HepG2 (cell line): ENCODE results near the gene SF3B5. TPM values are rescaled to one million over a fixed set of nuclear protein-coding genes. Genes with fewer than 3 reads are reported as not detected.
A peak's percentile ranks its signal among the peaks of the same experiment; 100 is the strongest.

Experiments
- ATAC-seq: fragments of 200-7000 bp; cut with Tn5 transposase; 3 replicates; pipeline ENCODE4 v1.9.1; 2020; ENCODE audit warnings: mild to moderate bottlenecking, moderate library complexity
- Bru-seq: library from RNA; stranded (reverse); fragments of 400-500 nt; gene quantifications from one replicate; lab custom pipeline; 2021; lab: Mats Ljungman, UMichigan
- BruChase-seq, 2 experiments: library from RNA; stranded (reverse); fragments of 400-500 nt; gene quantifications; one replicate each; lab custom pipeline; 2021; lab: Mats Ljungman, UMichigan
- BruUV-seq: library from RNA; stranded (reverse); fragments of 400-500 nt; replicated peaks from 2 replicates; lab custom pipeline; 2021; lab: Mats Ljungman, UMichigan
- CTCF ChIA-PET: fragments of 300-600 bp; formaldehyde crosslinking; extraction: SDS; loops from one replicate; lab custom pipeline; 2021; ENCODE audit warnings: low total read pairs, inconsistent platforms, low intra/inter-chr PET ratio; lab: Yijun Ruan, JAX
- POLR2A ChIA-PET: fragments of 350-600 bp; sonication (Branson Sonifier 250); formaldehyde crosslinking; loops from one replicate; lab custom pipeline; 2020; ENCODE audit warnings: antibody characterized with exemption, inconsistent platforms; lab: Yijun Ruan, JAX
- DNase-seq: peaks from one replicate; pipeline ENCODE4 v3.0.0-alpha.2; 2015; ENCODE audit warnings: low spot score
- FAIRE-seq: peaks from 3 replicates; lab custom pipeline; 2011; peaks lifted over from hg19 to GRCh38; lab: Jason Lieb, UNC
- H2AFZ ChIP-seq: one replicate; pipeline ENCODE4 v1.6.1; 2011; ENCODE audit warnings: low read length, inconsistent platforms
- H3K27ac ChIP-seq: fragments of 300-600 bp; 3 replicates; pipeline ENCODE4 v1.8.0; 2011; ENCODE audit warnings: mixed run types, mild to moderate bottlenecking, mixed read lengths, low read length, inconsistent platforms; ENCODE audit not compliant: insufficient read depth; ENCODE audit errors: extremely low read length
- H3K27me3 ChIP-seq, 2 experiments: fragments of 200-600 bp in 1 of 2; 2 replicates in 1 of 2; 3 replicates in 1 of 2; pipeline versions ENCODE4 v1.6.0 to v1.8.0; 2011; ENCODE audit warnings: low read length in 2 of 2, mild to moderate bottlenecking in 2 of 2, moderate library complexity in 2 of 2, inconsistent platforms in 1 of 2; ENCODE audit not compliant: insufficient read depth in 2 of 2, control insufficient read depth in 1 of 2
- H3K36me3 ChIP-seq, 2 experiments: fragments of 200-600 bp in 1 of 2; replicated peaks in 1 of 2; 2 replicates in 1 of 2; 3 replicates in 1 of 2; pipeline versions ENCODE4 v1.5.1 to v1.8.0; 2011; ENCODE audit warnings: low read length in 2 of 2, inconsistent platforms in 1 of 2; ENCODE audit not compliant: insufficient read depth in 2 of 2, control insufficient read depth in 1 of 2
- H3K4me1 ChIP-seq: 2 replicates; pipeline ENCODE4 v1.5.1; 2012; ENCODE audit warnings: low read length, inconsistent platforms; ENCODE audit not compliant: insufficient read depth
- H3K4me2 ChIP-seq: 2 replicates; pipeline ENCODE4 v1.6.0; 2011; ENCODE audit warnings: low read depth, low read length, inconsistent platforms
- H3K4me3 ChIP-seq, 3 experiments: fragments of 200-600 bp in 1 of 3; sonication (generic), shearing (Covaris generic) in 1 of 3; replicated peaks in 1 of 3; 2 replicates each; pipeline ENCODE4 v1.5.1; 2011 to 2016; ENCODE audit warnings: low read length in 3 of 3, inconsistent platforms in 2 of 3, low read depth in 2 of 3, mild to moderate bottlenecking in 2 of 3, control low read depth in 1 of 3, mixed read lengths in 1 of 3; ENCODE audit not compliant: insufficient read depth in 1 of 3
- H3K79me2 ChIP-seq: one replicate; pipeline ENCODE4 v1.6.1; 2011; ENCODE audit warnings: low read length, inconsistent platforms; ENCODE audit not compliant: insufficient read depth
- H3K9ac ChIP-seq: 2 replicates; pipeline ENCODE4 v1.6.0; 2011; ENCODE audit warnings: mild to moderate bottlenecking, low read depth, low read length, inconsistent platforms; ENCODE audit not compliant: insufficient read depth
- H3K9me3 ChIP-seq: 2 replicates; pipeline ENCODE4 v1.5.1; 2012; ENCODE audit warnings: mild to moderate bottlenecking, low read length
- H4K20me1 ChIP-seq: 2 replicates; pipeline ENCODE4 v1.6.0; 2011; ENCODE audit warnings: inconsistent platforms, mild to moderate bottlenecking, low read length, moderate library complexity; ENCODE audit not compliant: insufficient read depth
- CSRNP1 ChIP-seq: sonication (generic); formaldehyde crosslinking; IDR thresholded peaks from 2 replicates; pipeline ENCODE4 v1.8.1; 2023; ENCODE audit warnings: mild to moderate bottlenecking, missing genetic modification reagents
- MAX ChIP-seq: IDR thresholded peaks from 2 replicates; pipeline ENCODE4 v1.6.1; 2012; ENCODE audit warnings: inconsistent platforms
- NR0B2 ChIP-seq: sonication (generic); formaldehyde crosslinking; IDR thresholded peaks from 2 replicates; pipeline ENCODE4 v1.4.0; 2020; ENCODE audit warnings: mild to moderate bottlenecking, missing genetic modification reagents
- RFX3 ChIP-seq: IDR thresholded peaks from 2 replicates; pipeline ENCODE4 v1.6.1; 2016; ENCODE audit warnings: missing biosample characterization, missing genetic modification reagents
- SPEN ChIP-seq: sonication (generic); formaldehyde crosslinking; IDR thresholded peaks from 2 replicates; pipeline ENCODE4 v1.5.1; 2020; ENCODE audit warnings: low read depth, mild to moderate bottlenecking, missing genetic modification reagents
- ZNF276 ChIP-seq: sonication (generic); formaldehyde crosslinking; IDR thresholded peaks from 2 replicates; pipeline ENCODE4 v1.4.0; 2020; ENCODE audit warnings: mild to moderate bottlenecking, low read depth, missing genetic modification reagents
- ZNF335 ChIP-seq: sonication (generic); formaldehyde crosslinking; IDR thresholded peaks from 2 replicates; pipeline ENCODE4 v1.4.0; 2020; ENCODE audit warnings: missing genetic modification reagents
- ZNF574 ChIP-seq: sonication (generic); formaldehyde crosslinking; IDR thresholded peaks from 2 replicates; pipeline ENCODE4 v1.4.0; 2020; ENCODE audit warnings: missing genetic modification reagents
- WGBS: methylation state at CpG from one replicate; pipeline ENCODE4 v1.1.6; 2017; ENCODE audit warnings: low lambda C conversion rate; 5-methylcytosine and 5-hydroxymethylcytosine counted together
- in situ Hi-C: cut with HindIII; loops from 2 replicates; pipeline ENCODE4 v1.10.0; 2017; ENCODE audit warnings: low pct_unique_long_range_greater_than_20kb; ENCODE audit not compliant: extremely low pct_ligation_motif_present
- intact Hi-C: fragments of 100-400 bp; cut with micrococcal nuclease; formaldehyde crosslinking; loops from one replicate; pipeline ENCODE4 v1.10.0; 2022; ENCODE audit not compliant: unreplicated experiment
- long read RNA-seq, 2 experiments: library from RNA in 1 of 2; library from polyadenylated mRNA in 1 of 2; stranded (forward) in 1 of 2; unstranded in 1 of 2; transcript quantifications; one replicate each; pipeline ENCODE4 v2.0.0, GENCODE V29; 2019 to 2022
- polyA minus RNA-seq, 3 experiments: library from RNA; depleted of rRNA, polyadenylated mRNA; stranded (reverse); fragments of >200 nt; gene quantifications; 2 replicates each; pipeline ENCODE4 v1.2.3, GENCODE V29; 2011; ENCODE audit warnings: low replicate concordance in 1 of 3
- polyA plus RNA-seq, 8 experiments: library from polyadenylated mRNA; depleted of rRNA in 3 of 8; stranded (reverse) in 7 of 8; unstranded in 1 of 8; fragments of >200 nt; fragmentation: Illumina TruSeq in 4 of 8; extraction: Trizol in 4 of 8; gene quantifications; 2 replicates each; pipeline versions ENCODE4 v1.2.1 to v1.2.3, GENCODE V29; 2011 to 2016; ENCODE audit warnings: low read depth in 4 of 8, missing spikeins in 1 of 8, mixed read lengths in 1 of 8; ENCODE audit not compliant: insufficient read depth in 1 of 8
- total RNA-seq, 5 experiments: library from RNA; depleted of rRNA; stranded (reverse); fragments of >200 nt; fragmentation: Illumina TruSeq; extraction: Trizol; gene quantifications; 2 replicates each; pipeline ENCODE4 v1.2.3, GENCODE V29; 2016; ENCODE audit warnings: low read depth in 1 of 5

SF3B5 gene
- total RNA-seq (2016; rRNA removed; fragmentation: Illumina TruSeq; extraction: Trizol) (263 and 346 TPM in 2 replicates), polyA plus RNA-seq (2011; rRNA removed) (292 and 294 TPM in 2 replicates), polyA minus RNA-seq (2011; rRNA and poly(A)+ RNA removed; ENCODE audit: low replicate concordance) (275 and 292 TPM in 2 replicates), Bru-seq, nascent RNA (percentile 96 among the genes with signal in this experiment), BruChase-seq, experiment 1, labeled RNA remaining after a 6-hour chase (percentile 99 among the genes with signal in this experiment), BruChase-seq, experiment 2, labeled RNA remaining after a 2-hour chase (percentile 98 among the genes with signal in this experiment)
- total RNA-seq (2016; cell fraction: cytosol; rRNA removed; fragmentation: Illumina TruSeq; extraction: Trizol; ENCODE audit: low read depth), result 104 and 124 TPM in 2 replicates
- 265 and 405 TPM in 2 replicates for total RNA-seq (2016; cell fraction: insoluble cytoplasmic fraction; rRNA removed; fragmentation: Illumina TruSeq; extraction: Trizol)
- 116 and 142 TPM in 2 replicates for total RNA-seq (2016; cell fraction: membrane; rRNA removed; fragmentation: Illumina TruSeq; extraction: Trizol)
- 87.5 and 103 TPM in 2 replicates for total RNA-seq (2016; cell fraction: nucleus; rRNA removed; fragmentation: Illumina TruSeq; extraction: Trizol)
- polyA plus RNA-seq (2011; cell fraction: cytosol; rRNA removed), result 334 and 504 TPM in 2 replicates
- polyA plus RNA-seq (2011; cell fraction: nucleus; rRNA removed), result 112 and 124 TPM in 2 replicates
- polyA plus RNA-seq (2012), result 110 and 133 TPM in 2 replicates
- polyA plus RNA-seq (2016; cell fraction: cytosol; fragmentation: Illumina TruSeq; extraction: Trizol; ENCODE audit: low read depth), result 115 and 146 TPM in 2 replicates
- polyA plus RNA-seq (2016; cell fraction: insoluble cytoplasmic fraction; fragmentation: Illumina TruSeq; extraction: Trizol; ENCODE audit: low read depth), result 417 and 449 TPM in 2 replicates
- polyA plus RNA-seq (2016; cell fraction: membrane; fragmentation: Illumina TruSeq; extraction: Trizol; ENCODE audit: low read depth), result 111 and 138 TPM in 2 replicates
- 162 and 180 TPM in 2 replicates for polyA plus RNA-seq (2016; cell fraction: nucleus; fragmentation: Illumina TruSeq; extraction: Trizol; ENCODE audit: insufficient read depth, low read depth)
- polyA minus RNA-seq (2011; cell fraction: cytosol; rRNA and poly(A)+ RNA removed), result 65.1 and 84.0 TPM in 2 replicates
- 34.2 and 34.9 TPM in 2 replicates for polyA minus RNA-seq (2011; cell fraction: nucleus; rRNA and poly(A)+ RNA removed)
- long read RNA-seq, experiment 1, transcript SF3B5-201 (1 exons, 693 nt), result major isoform, 155 of 155 reads
- long read RNA-seq, experiment 1, partial matches to known transcripts, result 0 of 155 reads
- long read RNA-seq, experiment 1, other reads (novel, unspliced or antisense), result 0 of 155 reads
- long read RNA-seq, experiment 2, transcript SF3B5-201 (1 exons, 693 nt), result major isoform, 294 of 294 reads
- long read RNA-seq, experiment 2, partial matches to known transcripts, result 0 of 294 reads
- long read RNA-seq, experiment 2, other reads (novel, unspliced or antisense), result 0 of 294 reads

GRCh38 chr6:144095134-144096002 lies at the start of gene SF3B5:
TSS of gene SF3B5 (minus strand) at chr6:144095573. CDS start at chr6:144095497, 76 bp downstream.
- ATAC-seq (peak; percentile 96), DNase-seq (peak; percentile 100), FAIRE-seq (peak; percentile 97)
- peak within 1 kb of the TSS; percentile 91 for H3K9ac ChIP-seq
- under 1% methylated on average over 56 of the region's 60 CpGs for WGBS
- peak within 1 kb of the TSS; percentile 89 for H3K4me2 ChIP-seq
- in situ Hi-C loops, result loop anchor here (5.0 kb wide), 1 partner anchor 122 kb away; no protein-coding TSS in a partner anchor
- no peaks in the 10 kb centered on the region for H3K9me3 ChIP-seq
- no peaks in the 10 kb centered on the region; a peak in 1 of 5 replicates for H3K27me3 ChIP-seq
- H2AFZ ChIP-seq, result peak within 1 kb of the TSS; percentile 64
- TSS peak; percentile 92 for BruUV-seq
- H3K79me2 ChIP-seq, result peaks cover 20% of the 10 kb centered on the region
- POLR2A ChIA-PET, result interaction anchor here (0.7 to 1.3 kb wide), 3 partner anchors 29 to 158 kb away, joined by 3 read pairs; no protein-coding TSS in a partner anchor
- peak within 1 kb of the TSS; percentile 83 for H3K27ac ChIP-seq
- CTCF ChIA-PET, result no interaction called here
- no peaks in the 10 kb centered on the region for H4K20me1 ChIP-seq
- peaks cover 36% of the 10 kb centered on the region for H3K4me1 ChIP-seq
- H3K4me3 ChIP-seq, result peak within 1 kb of the TSS; percentile 88 to 100 (median 98)
- intact Hi-C loops, result no loop called here
- no peaks in the 10 kb centered on the region for H3K36me3 ChIP-seq
- TF ChIP-seq ZNF335 (CRISPR knock-in tag) (peak; percentile 91), CSRNP1 (no peak), ZNF276 (CRISPR knock-in tag) (no peak), ZNF574 (peak; percentile 98), RFX3 (CRISPR knock-in tag) (peak; percentile 87), MAX (peak; percentile 88), SPEN (CRISPR knock-in tag) (peak; percentile 96), NR0B2 (CRISPR knock-in tag) (peak; percentile 74)
